Measurements from ENCODE around the gene TFAP2B.

The TFAP2B gene

GRCh38 chr6:50861692-50862091 is 43.0 kb downstream of the TFAP2B start:
- no peaks in the 10 kb centered on the region for H3K9me3 ChIP-seq
- no peak for DNase-seq
- no peaks in the 10 kb centered on the region for H3K4me1 ChIP-seq
- H3K27me3 ChIP-seq = peaks cover 0 to 2% of the 10 kb centered on the region in 2 donors
- intact Hi-C loops (cut with DNase I; ENCODE audit: low total_unique reads) = no loop called here
- H3K36me3 ChIP-seq = no peaks in the 10 kb centered on the region
- H3K4me3 ChIP-seq = no peak overlapping the region
- TF ChIP-seq, protein P1, sequence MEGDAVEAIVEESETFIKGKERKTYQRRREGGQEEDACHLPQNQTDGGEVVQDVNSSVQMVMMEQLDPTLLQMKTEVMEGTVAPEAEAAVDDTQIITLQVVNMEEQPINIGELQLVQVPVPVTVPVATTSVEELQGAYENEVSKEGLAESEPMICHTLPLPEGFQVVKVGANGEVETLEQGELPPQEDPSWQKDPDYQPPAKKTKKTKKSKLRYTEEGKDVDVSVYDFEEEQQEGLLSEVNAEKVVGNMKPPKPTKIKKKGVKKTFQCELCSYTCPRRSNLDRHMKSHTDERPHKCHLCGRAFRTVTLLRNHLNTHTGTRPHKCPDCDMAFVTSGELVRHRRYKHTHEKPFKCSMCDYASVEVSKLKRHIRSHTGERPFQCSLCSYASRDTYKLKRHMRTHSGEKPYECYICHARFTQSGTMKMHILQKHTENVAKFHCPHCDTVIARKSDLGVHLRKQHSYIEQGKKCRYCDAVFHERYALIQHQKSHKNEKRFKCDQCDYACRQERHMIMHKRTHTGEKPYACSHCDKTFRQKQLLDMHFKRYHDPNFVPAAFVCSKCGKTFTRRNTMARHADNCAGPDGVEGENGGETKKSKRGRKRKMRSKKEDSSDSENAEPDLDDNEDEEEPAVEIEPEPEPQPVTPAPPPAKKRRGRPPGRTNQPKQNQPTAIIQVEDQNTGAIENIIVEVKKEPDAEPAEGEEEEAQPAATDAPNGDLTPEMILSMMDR (IDR thresholded peaks at IDR 0.05) = no peak
- H3K27ac ChIP-seq = no peak overlapping the region

- Histone ChIP-seq H3K4me3 (no peak overlapping the region), H3K27me3 (peaks cover 0 to 2% of the 10 kb centered on the region in 2 donors), H3K9me3 (no peaks in the 10 kb centered on the region), H3K27ac (no peak overlapping the region), H3K4me1 (no peaks in the 10 kb centered on the region), H3K36me3 (no peaks in the 10 kb centered on the region)
- no peak for DNase-seq
- intact Hi-C loops (cut with DNase I; ENCODE audit: low total_unique reads) = no loop called here
- TF ChIP-seq, protein P1 (IDR thresholded peaks at IDR 0.05) = no peak
Observed at GRCh38 chr6:50862176-50862575, 43.5 kb downstream of the TFAP2B start.

GRCh38 chr6:50864601-50865000 is 45.9 kb downstream of the TFAP2B start:
- H3K4me1 ChIP-seq = no peaks in the 10 kb centered on the region
- no peak for DNase-seq
- peaks cover 0 to 2% of the 10 kb centered on the region in 2 donors for H3K27me3 ChIP-seq
- no peak overlapping the region for H3K4me3 ChIP-seq
- H3K27ac ChIP-seq = no peak overlapping the region
- no peaks in the 10 kb centered on the region for H3K36me3 ChIP-seq
- H3K9me3 ChIP-seq = no peaks in the 10 kb centered on the region
- intact Hi-C loops (cut with DNase I; ENCODE audit: low total_unique reads) = no loop called here
- TF ChIP-seq, protein P1 (IDR thresholded peaks at IDR 0.05) = no peak

GRCh38 chr6:50868466-50868865 is 49.8 kb downstream of the TFAP2B start:
- Histone ChIP-seq H3K4me1 (no peaks in the 10 kb centered on the region), H3K27ac (no peak overlapping the region), H3K9me3 (no peaks in the 10 kb centered on the region), H3K36me3 (no peaks in the 10 kb centered on the region), H3K4me3 (no peak overlapping the region), H3K27me3 (no peaks in the 10 kb centered on the region)
- DNase-seq = no peak
- TF ChIP-seq, protein P1 (IDR thresholded peaks at IDR 0.05) = no peak
- intact Hi-C loops (cut with DNase I; ENCODE audit: low total_unique reads) = no loop called here

DNA sequence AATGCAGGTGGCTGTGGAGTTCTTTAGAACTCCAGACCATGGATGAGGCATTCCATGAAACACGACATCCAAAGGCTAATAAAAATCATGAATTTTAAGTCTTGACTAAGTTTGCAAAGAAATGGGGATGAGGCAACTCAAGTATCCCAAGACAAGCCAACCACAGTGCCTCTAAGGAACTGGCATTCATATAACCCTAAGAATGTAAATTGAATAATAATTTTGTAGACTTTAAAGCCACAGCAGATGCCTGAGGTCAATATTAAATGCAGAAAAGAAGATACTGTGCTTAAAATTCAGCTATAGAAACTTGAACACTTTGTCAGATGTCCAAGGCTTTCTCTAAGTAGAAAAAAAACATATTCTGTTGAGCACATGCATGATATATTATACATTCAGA is 54.5 kb downstream of the TFAP2B start:
- Histone ChIP-seq H3K36me3 (no peaks in the 10 kb centered on the region), H3K27ac (no peak overlapping the region), H3K27me3 (no peaks in the 10 kb centered on the region), H3K4me3 (no peak overlapping the region), H3K4me1 (no peaks in the 10 kb centered on the region), H3K9me3 (no peaks in the 10 kb centered on the region)
- no peak for DNase-seq
- intact Hi-C loops (cut with DNase I; ENCODE audit: low total_unique reads) = no loop called here
- TF ChIP-seq, protein P1 (IDR thresholded peaks at IDR 0.05) = no peak

DNA sequence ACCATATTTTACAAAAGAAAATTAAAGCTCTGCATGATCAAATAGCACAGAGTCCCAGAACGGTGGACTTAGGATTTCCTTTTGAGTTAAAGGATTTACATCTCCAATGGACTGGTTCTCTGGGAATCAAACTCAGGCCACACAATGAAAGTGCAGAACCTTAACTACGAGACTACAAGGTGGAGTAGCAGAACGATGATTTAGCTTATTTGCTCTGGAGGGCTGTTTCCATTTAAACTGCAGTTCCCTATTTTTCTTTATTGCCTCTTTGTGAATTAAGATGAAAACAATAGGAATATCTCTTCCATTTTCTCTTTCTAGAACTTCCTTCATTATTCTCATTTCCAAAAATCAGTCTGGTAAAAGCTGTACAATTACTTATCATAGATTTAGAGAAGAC is 65.7 kb downstream of the TFAP2B start:
- no peak for DNase-seq
- intact Hi-C loops (cut with DNase I; ENCODE audit: low total_unique reads) = no loop called here
- no peaks in the 10 kb centered on the region for H3K9me3 ChIP-seq
- no peaks in the 10 kb centered on the region for H3K4me1 ChIP-seq
- no peak overlapping the region for H3K27ac ChIP-seq
- H3K4me3 ChIP-seq = no peak overlapping the region
- H3K27me3 ChIP-seq = no peaks in the 10 kb centered on the region
- TF ChIP-seq, protein P1 (IDR thresholded peaks at IDR 0.05) = no peak
- no peaks in the 10 kb centered on the region for H3K36me3 ChIP-seq
